ENCODE data around the gene SMKR1. TPM values are rescaled to one million over a fixed set of nuclear protein-coding genes. Genes with fewer than 3 reads are reported as not detected.
A peak's percentile ranks its signal among the peaks of the same experiment; 100 is the strongest.

Gene SMKR1
- total and polyA plus RNA-seq, 8 donors: 0.46 to 4.5 (median 1.1) TPM

- TF ChIP-seq, protein P1, sequence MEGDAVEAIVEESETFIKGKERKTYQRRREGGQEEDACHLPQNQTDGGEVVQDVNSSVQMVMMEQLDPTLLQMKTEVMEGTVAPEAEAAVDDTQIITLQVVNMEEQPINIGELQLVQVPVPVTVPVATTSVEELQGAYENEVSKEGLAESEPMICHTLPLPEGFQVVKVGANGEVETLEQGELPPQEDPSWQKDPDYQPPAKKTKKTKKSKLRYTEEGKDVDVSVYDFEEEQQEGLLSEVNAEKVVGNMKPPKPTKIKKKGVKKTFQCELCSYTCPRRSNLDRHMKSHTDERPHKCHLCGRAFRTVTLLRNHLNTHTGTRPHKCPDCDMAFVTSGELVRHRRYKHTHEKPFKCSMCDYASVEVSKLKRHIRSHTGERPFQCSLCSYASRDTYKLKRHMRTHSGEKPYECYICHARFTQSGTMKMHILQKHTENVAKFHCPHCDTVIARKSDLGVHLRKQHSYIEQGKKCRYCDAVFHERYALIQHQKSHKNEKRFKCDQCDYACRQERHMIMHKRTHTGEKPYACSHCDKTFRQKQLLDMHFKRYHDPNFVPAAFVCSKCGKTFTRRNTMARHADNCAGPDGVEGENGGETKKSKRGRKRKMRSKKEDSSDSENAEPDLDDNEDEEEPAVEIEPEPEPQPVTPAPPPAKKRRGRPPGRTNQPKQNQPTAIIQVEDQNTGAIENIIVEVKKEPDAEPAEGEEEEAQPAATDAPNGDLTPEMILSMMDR (IDR thresholded peaks at IDR 0.05): no peak
- DNase-seq: no peak
- no peak for FAIRE-seq
- no peak for ATAC-seq
- H3K27me3 ChIP-seq: no peaks in the 10 kb centered on the region
- H3K9me3 ChIP-seq: no peaks in the 10 kb centered on the region
- no peaks in the 10 kb centered on the region for H3K4me1 ChIP-seq
- intact Hi-C loops (cut with DNase I): loop anchor here in 1 of 3 donors (10.0 kb wide), 1 partner anchor 99 kb away; no protein-coding TSS in a partner anchor
- no peak overlapping the region for H3K27ac ChIP-seq
- no peak overlapping the region for H3K4me3 ChIP-seq
- WGBS, 2 donors: 71 to 87% methylated on average over 4 of the region's 4 CpGs
- no peaks in the 10 kb centered on the region for H3K36me3 ChIP-seq
These were observed 38.1 kb upstream of the SMKR1 start for GRCh38 chr7:129464194-129464593.

GRCh38 chr7:129465080-129465479 is 37.3 kb upstream of the SMKR1 start:
- H3K4me1 ChIP-seq: no peaks in the 10 kb centered on the region
- FAIRE-seq: no peak
- ATAC-seq: no peak
- H3K27ac ChIP-seq: no peak overlapping the region
- H3K9me3 ChIP-seq: no peaks in the 10 kb centered on the region
- H3K4me3 ChIP-seq: no peak overlapping the region
- TF ChIP-seq, protein P1 (IDR thresholded peaks at IDR 0.05): no peak
- no peak for DNase-seq
- intact Hi-C loops (cut with DNase I): loop anchor here in 1 of 3 donors (10.0 kb wide), 1 partner anchor 100 kb away; no protein-coding TSS in a partner anchor
- WGBS, 2 donors: 74 to 79% methylated on average over 2 of the region's 2 CpGs
- H3K36me3 ChIP-seq: no peaks in the 10 kb centered on the region
- no peaks in the 10 kb centered on the region for H3K27me3 ChIP-seq

GRCh38 chr7:129466796-129467195 is 35.5 kb upstream of the SMKR1 start:
- TF ChIP-seq, protein P1 (IDR thresholded peaks at IDR 0.05): no peak
- no peak overlapping the region for H3K27ac ChIP-seq
- no peaks in the 10 kb centered on the region for H3K4me1 ChIP-seq
- no peak for ATAC-seq
- WGBS, 2 donors: 81 to 89% methylated on average over 3 of the region's 3 CpGs
- no peak overlapping the region for H3K4me3 ChIP-seq
- H3K36me3 ChIP-seq: no peaks in the 10 kb centered on the region
- no peaks in the 10 kb centered on the region for H3K9me3 ChIP-seq
- no peak for FAIRE-seq
- DNase-seq: no peak
- intact Hi-C loops (cut with DNase I): loop anchor here in 1 of 3 donors (10.0 kb wide), 1 partner anchor 102 kb away; no protein-coding TSS in a partner anchor
- H3K27me3 ChIP-seq: no peaks in the 10 kb centered on the region

GRCh38 chr7:129468087-129468486 is 34.2 kb upstream of the SMKR1 start:
- Histone ChIP-seq H3K27ac (no peak overlapping the region), H3K27me3 (no peaks in the 10 kb centered on the region), H3K36me3 (no peaks in the 10 kb centered on the region), H3K4me3 (no peak overlapping the region), H3K9me3 (no peaks in the 10 kb centered on the region), H3K4me1 (no peaks in the 10 kb centered on the region)
- ATAC-seq (peak in 1 of 4 donors; percentile 34), DNase-seq (no peak), FAIRE-seq (no peak)
- 56 to 77% methylated on average over 1 of the region's 1 CpG for WGBS, 2 donors
- intact Hi-C loops (cut with DNase I): loop anchor here in 1 of 3 donors (10.0 kb wide), 1 partner anchor 103 kb away; no protein-coding TSS in a partner anchor
- TF ChIP-seq, protein P1 (IDR thresholded peaks at IDR 0.05): no peak

GRCh38 chr7:129468547-129468946 is 33.8 kb upstream of the SMKR1 start:
- FAIRE-seq (no peak), DNase-seq (no peak), ATAC-seq (peak in 2 of 4 donors; percentile 35 to 70)
- TF ChIP-seq, protein P1 (IDR thresholded peaks at IDR 0.05): no peak
- intact Hi-C loops (cut with DNase I): loop anchor here in 1 of 3 donors (10.0 kb wide), 1 partner anchor 104 kb away; no protein-coding TSS in a partner anchor
- no peaks in the 10 kb centered on the region for H3K9me3 ChIP-seq
- no peaks in the 10 kb centered on the region for H3K27me3 ChIP-seq
- no peak overlapping the region for H3K4me3 ChIP-seq
- 75 to 77% methylated on average over 4 of the region's 4 CpGs for WGBS, 2 donors
- H3K36me3 ChIP-seq: no peaks in the 10 kb centered on the region
- H3K4me1 ChIP-seq: no peaks in the 10 kb centered on the region
- no peak overlapping the region for H3K27ac ChIP-seq
